ENCODE data around the gene SGMS1. TPM values are rescaled to one million over a fixed set of nuclear protein-coding genes. Genes with fewer than 3 reads are reported as not detected.

The SGMS1 gene
- total and polyA plus RNA-seq, 2 experiments from 2014 or later, result 15.0 to 34.7 TPM

- H3K27me3 Mint-ChIP-seq (ENCODE audit: insufficient read depth, low read depth, poor library complexity), result peaks cover 3% of the 10 kb centered on the region
- no peak overlapping the region for H3K27ac Mint-ChIP-seq
- H3K36me3 ChIP-seq (ENCODE audit: insufficient read depth), result no peaks in the 10 kb centered on the region
- peaks cover 15% of the 10 kb centered on the region for H3K79me2 ChIP-seq (replicated peaks; ENCODE audit: insufficient read depth)
- no peak overlapping the region for H3K4me3 Mint-ChIP-seq
- no peak for TF ChIP-seq ZNF114 (CRISPR knock-in tag; IDR thresholded peaks at IDR 0.05)
- no peak for TF ChIP-seq CREB1 (CRISPR knock-in tag; IDR thresholded peaks at IDR 0.05; ENCODE audit: low read depth)
- no peak for TF ChIP-seq ZNF462 (CRISPR knock-in tag; IDR thresholded peaks at IDR 0.05)
- no peak for TF ChIP-seq ZNF331 (CRISPR knock-in tag; IDR thresholded peaks at IDR 0.05; ENCODE audit: low read depth)
- no peak for TF ChIP-seq CTCF (conservative IDR thresholded peaks at IDR 0.05; ENCODE audit: low read depth in 2 of 2)
- TF ChIP-seq EZH2phosphoT487 (IDR thresholded peaks at IDR 0.05; ENCODE audit: unreplicated experiment), result no peak
- TF ChIP-seq ETS1 (IDR thresholded peaks at IDR 0.05), result no peak
- TF ChIP-seq REST (IDR thresholded peaks at IDR 0.05; ENCODE audit: unreplicated experiment), result no peak
- TF ChIP-seq NANOG (IDR thresholded peaks at IDR 0.05; ENCODE audit: borderline replicate concordance), result no peak
- no peak for TF ChIP-seq JUNB (IDR thresholded peaks at IDR 0.05; ENCODE audit: unreplicated experiment)
- no peak for DNase-seq (ENCODE audit: low spot score)
- peaks cover 8% of the 10 kb centered on the region; the same call in 2 of the 3 replicates for H3K36me3 Mint-ChIP-seq (ENCODE audit: low read depth)
- no peak overlapping the region for H3K4me2 ChIP-seq
- H3K27me3 ChIP-seq (ENCODE audit: insufficient read depth), result no peaks in the 10 kb centered on the region
- no peak overlapping the region for H2AFZ ChIP-seq
- H3K4me3 ChIP-seq, result no peak overlapping the region
- H3K4me1 Mint-ChIP-seq, result peaks cover 47% of the 10 kb centered on the region
- H3K27ac ChIP-seq (ENCODE audit: low read depth), result no peak overlapping the region
- no peaks in the 10 kb centered on the region for H3K9me2 ChIP-seq (ENCODE audit: insufficient read depth)
- no peaks in the 10 kb centered on the region for H3K4me1 ChIP-seq (ENCODE audit: insufficient read depth)
- no peak for ATAC-seq
- no peaks in the 10 kb centered on the region for H3F3A ChIP-seq (replicated peaks; ENCODE audit: low read depth)
- peaks cover 2% of the 10 kb centered on the region; the same call in 2 of the 3 replicates for H3K9me3 Mint-ChIP-seq
- H4K20me1 ChIP-seq (replicated peaks; ENCODE audit: insufficient read depth), result no peaks in the 10 kb centered on the region; the same call in 1 of the 2 replicates
Measured at GRCh38 chr10:50439806-50440205, 183.9 kb downstream of the SGMS1 start.
